GM12891 (cell line): ENCODE data around the gene P4HA2.
"Not testable (repeated sequence)": the region's sequence is repeated elsewhere in the genome, so short reads cannot be mapped to it uniquely, and the experiment has no call there.

Experiments
- PAX5 ChIP-seq: IDR thresholded peaks from 2 replicates; pipeline ENCODE4 v1.6.1; 2011; ENCODE audit warnings: low read length, moderate library complexity, mild to moderate bottlenecking; ENCODE audit not compliant: insufficient read depth, severe bottlenecking
- POLR2A ChIP-seq: IDR thresholded peaks from 2 replicates; pipeline ENCODE4 v1.6.1; 2011; ENCODE audit warnings: low read depth, low read length, control low read depth
- POLR2AphosphoS5 ChIP-seq: IDR thresholded peaks from 2 replicates; pipeline ENCODE4 v1.6.1; 2011; ENCODE audit warnings: low read depth, low read length, control low read depth
- TAF1 ChIP-seq: IDR thresholded peaks from 2 replicates; pipeline ENCODE4 v1.6.1; 2011; ENCODE audit warnings: low read depth, low read length, control low read depth

DNA sequence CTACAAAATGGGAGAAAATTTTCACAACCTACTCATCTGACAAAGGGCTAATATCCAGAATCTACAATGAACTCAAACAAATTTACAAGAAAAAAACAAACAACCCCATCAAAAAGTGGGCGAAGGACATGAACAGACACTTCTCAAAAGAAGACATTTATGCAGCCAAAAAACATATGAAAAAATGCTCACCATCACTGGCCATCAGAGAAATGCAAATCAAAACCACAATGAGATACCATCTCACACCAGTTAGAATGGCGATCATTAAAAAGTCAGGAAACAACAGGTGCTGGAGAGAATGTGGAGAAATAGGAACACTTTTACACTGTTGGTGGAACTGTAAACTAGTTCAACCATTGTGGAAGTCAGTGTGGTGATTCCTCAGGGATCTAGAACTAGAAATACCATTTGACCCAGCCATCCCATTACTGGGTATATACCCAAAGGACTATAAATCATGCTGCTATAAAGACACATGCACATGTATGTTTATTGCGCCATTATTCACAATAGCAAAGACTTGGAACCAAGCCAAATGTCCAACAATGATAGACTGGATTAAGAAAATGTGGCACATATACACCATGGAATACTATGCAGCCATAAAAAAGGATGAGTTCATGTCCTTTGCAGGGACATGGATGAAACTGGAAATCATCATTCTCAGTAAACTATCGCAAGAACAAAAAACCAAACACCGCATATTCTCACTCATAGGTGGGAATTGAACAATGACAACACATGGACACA, 65.9 kb downstream of the P4HA2 start:
- TF ChIP-seq TAF1, POLR2A, POLR2AphosphoS5, PAX5: not testable (repeated sequence)
